Measurements from ENCODE around the gene CEP170B. TPM values are rescaled to one million over a fixed set of nuclear protein-coding genes. Genes with fewer than 3 reads are reported as not detected.

CEP170B gene
- total and polyA plus RNA-seq, 2 donors from 2014 or later, result 8.1 to 42.4 TPM

GRCh38 chr14:104870368-104871144 lies 5.5 kb downstream of the CEP170B start:
- intact Hi-C loops (cut with DNase I), result no loop called here
- peak in 1 of 5 donors; percentile 63 for DNase-seq

GRCh38 chr14:104871145-104871655 lies 6.1 kb downstream of the CEP170B start:
- no peak overlapping the region for H3K27ac ChIP-seq (ENCODE audit: low read depth in 2 of 2, low read length in 2 of 2)
- peak in 1 of 5 donors; percentile 75 for DNase-seq

More at GRCh38 chr14:104870368-104871144, 5.5 kb downstream of the CEP170B start:
- Histone ChIP-seq H3K27me3 (ENCODE audit: control insufficient read depth, insufficient read depth, low read length) (no peaks in the 10 kb centered on the region), H3K4me1 (ENCODE audit: control insufficient read depth in 2 of 3, insufficient read depth in 2 of 3, low read depth in 1 of 3, low read length in 3 of 3) (peaks cover 0 to 15% (median 0%) of the 10 kb centered on the region in 3 donors), H3K9ac (ENCODE audit: low read length in 3 of 3) (no peak overlapping the region), H3K9me3 (ENCODE audit: control insufficient read depth in 2 of 3, insufficient read depth in 1 of 3, low read length in 3 of 3) (no peaks in the 10 kb centered on the region), H3K36me3 (ENCODE audit: control insufficient read depth in 2 of 3, insufficient read depth in 3 of 3, low read length in 3 of 3) (peaks cover 0 to 4% (median 0%) of the 10 kb centered on the region in 3 donors), H3K4me3 (ENCODE audit: low read length in 3 of 3) (no peak overlapping the region), H3K27ac (ENCODE audit: low read depth in 2 of 2, low read length in 2 of 2) (no peak overlapping the region)
- no peak for FAIRE-seq
- TF ChIP-seq CTCF (IDR thresholded peaks at IDR 0.05; ENCODE audit: borderline replicate concordance, extremely low read depth, insufficient read depth), result peak; percentile 24

GRCh38 chr14:104871656-104872468 lies 6.8 kb downstream of the CEP170B start:
- Histone ChIP-seq H3K9me3 (ENCODE audit: control insufficient read depth in 2 of 3, insufficient read depth in 1 of 3, low read length in 3 of 3) (no peaks in the 10 kb centered on the region), H3K27me3 (ENCODE audit: control insufficient read depth, insufficient read depth, low read length) (no peaks in the 10 kb centered on the region), H3K36me3 (ENCODE audit: control insufficient read depth in 2 of 3, insufficient read depth in 3 of 3, low read length in 3 of 3) (peaks cover 0 to 4% (median 0%) of the 10 kb centered on the region in 3 donors), H3K9ac (ENCODE audit: low read length in 3 of 3) (no peak overlapping the region), H3K4me3 (ENCODE audit: low read length in 3 of 3) (no peak overlapping the region), H3K4me1 (ENCODE audit: control insufficient read depth in 2 of 3, insufficient read depth in 2 of 3, low read depth in 1 of 3, low read length in 3 of 3) (peaks cover 0 to 7% (median 0%) of the 10 kb centered on the region in 3 donors), H3K27ac (ENCODE audit: low read depth in 2 of 2, low read length in 2 of 2) (no peak overlapping the region)
- intact Hi-C loops (cut with DNase I), result no loop called here
- no peak for TF ChIP-seq CTCF (IDR thresholded peaks at IDR 0.05; ENCODE audit: borderline replicate concordance, extremely low read depth, insufficient read depth)
- DNase-seq, result peak in 1 of 5 donors; percentile 65
- no peak for FAIRE-seq

More at GRCh38 chr14:104871145-104871655, 6.1 kb downstream of the CEP170B start:
- no peaks in the 10 kb centered on the region for H3K27me3 ChIP-seq (ENCODE audit: control insufficient read depth, insufficient read depth, low read length)
- intact Hi-C loops (cut with DNase I), result no loop called here
- no peak for FAIRE-seq
- no peak overlapping the region for H3K9ac ChIP-seq (ENCODE audit: low read length in 3 of 3)
- peaks cover 0 to 4% (median 0%) of the 10 kb centered on the region in 3 donors for H3K36me3 ChIP-seq (ENCODE audit: control insufficient read depth in 2 of 3, insufficient read depth in 3 of 3, low read length in 3 of 3)
- TF ChIP-seq CTCF (IDR thresholded peaks at IDR 0.05; ENCODE audit: borderline replicate concordance, extremely low read depth, insufficient read depth), result no peak
- H3K4me1 ChIP-seq (ENCODE audit: control insufficient read depth in 2 of 3, insufficient read depth in 2 of 3, low read depth in 1 of 3, low read length in 3 of 3), result peaks cover 0 to 13% (median 0%) of the 10 kb centered on the region in 3 donors
- H3K4me3 ChIP-seq (ENCODE audit: low read length in 3 of 3), result no peak overlapping the region
- no peaks in the 10 kb centered on the region for H3K9me3 ChIP-seq (ENCODE audit: control insufficient read depth in 2 of 3, insufficient read depth in 1 of 3, low read length in 3 of 3)
